ENCODE results near the gene NOP53.
"Not testable (repeated sequence)": the region's sequence is repeated elsewhere in the genome, so short reads cannot be mapped to it uniquely, and the experiment has no call there.

The NOP53 gene

GRCh38 chr19:47802521-47803043, 57.2 kb downstream of the NOP53 start:
- no peak for DNase-seq
- in situ Hi-C loops (cut with HindIII; ENCODE audit: low pct_ligation_motif_present, low sequenced_read_pairs) = no loop called here
- H3K27ac ChIP-seq = no peak overlapping the region
- TF ChIP-seq CTCF (IDR thresholded peaks at IDR 0.05; ENCODE audit: low read depth, low read length, missing control alignments) = no peak
- no peak overlapping the region for H3K4me3 ChIP-seq (ENCODE audit: low read depth, low read length)
- no peaks in the 10 kb centered on the region for H3K36me3 ChIP-seq (replicated peaks)
- H3K27me3 ChIP-seq (replicated peaks) = no peaks in the 10 kb centered on the region

DNA sequence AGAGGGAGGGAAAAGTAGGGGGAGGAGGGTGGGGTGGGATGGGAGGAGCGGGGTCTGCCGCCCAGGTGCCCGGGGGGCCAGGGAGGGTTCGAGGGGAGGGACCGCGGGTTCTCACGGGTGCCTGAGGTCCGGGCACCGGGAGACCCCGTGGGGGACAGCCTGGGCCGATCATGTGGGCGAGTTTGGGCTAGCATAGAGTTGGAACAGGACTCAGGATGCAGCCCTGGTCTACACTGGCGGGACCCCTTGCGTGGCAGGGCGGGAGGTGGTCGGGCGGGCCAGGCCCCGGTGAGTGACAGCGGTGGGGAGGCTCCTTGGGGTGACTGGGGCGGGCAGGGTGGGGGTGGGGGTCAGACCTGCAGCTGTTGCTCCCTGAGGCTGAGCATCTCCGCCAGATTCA, 57.8 kb downstream of the NOP53 start:
- DNase-seq; in situ Hi-C loops (cut with HindIII; ENCODE audit: low pct_ligation_motif_present, low sequenced_read_pairs); H3K36me3 ChIP-seq (replicated peaks); H3K4me3 ChIP-seq (ENCODE audit: low read depth, low read length); H3K27ac ChIP-seq; H3K27me3 ChIP-seq (replicated peaks): not testable (repeated sequence)

- DNase-seq; H3K36me3 ChIP-seq (replicated peaks); in situ Hi-C loops (cut with HindIII; ENCODE audit: low pct_ligation_motif_present, low sequenced_read_pairs); H3K27ac ChIP-seq; H3K27me3 ChIP-seq (replicated peaks); H3K4me3 ChIP-seq (ENCODE audit: low read depth, low read length): not testable (repeated sequence)
These were observed 58.3 kb downstream of the NOP53 start for GRCh38 chr19:47803671-47804070.

- H3K27ac ChIP-seq; in situ Hi-C loops (cut with HindIII; ENCODE audit: low pct_ligation_motif_present, low sequenced_read_pairs); DNase-seq; H3K4me3 ChIP-seq (ENCODE audit: low read depth, low read length); H3K27me3 ChIP-seq (replicated peaks); H3K36me3 ChIP-seq (replicated peaks): not testable (repeated sequence)
These were observed 59.1 kb downstream of the NOP53 start, which contains the start of gene TPRX1 for GRCh38 chr19:47804451-47804850. Gene TPRX1, minus strand, starts transcription at chr19:47804551. Its CDS starts 12 bp downstream, at chr19:47804539.

DNA sequence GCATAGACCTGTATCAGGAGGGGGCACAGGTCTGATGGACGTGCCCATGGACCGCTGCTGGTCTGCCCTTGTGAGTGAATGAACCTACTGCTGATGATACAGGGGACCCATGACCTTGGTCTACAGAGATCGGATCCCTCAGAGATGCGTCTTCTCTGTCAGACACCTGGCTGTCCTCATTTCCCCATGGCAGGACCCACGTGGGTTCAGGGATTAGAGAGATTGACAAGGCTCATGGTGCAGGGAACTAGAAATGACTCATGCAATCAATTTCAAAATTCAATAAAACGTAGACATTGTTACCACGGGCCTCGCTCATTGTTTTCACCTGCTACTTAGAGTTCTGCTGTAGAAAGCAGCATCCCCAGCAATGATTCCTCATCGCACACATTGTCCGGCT, 60.0 kb downstream of the NOP53 start:
- no peaks in the 10 kb centered on the region for H3K27me3 ChIP-seq (replicated peaks)
- no peaks in the 10 kb centered on the region for H3K36me3 ChIP-seq (replicated peaks)
- DNase-seq = no peak
- in situ Hi-C loops (cut with HindIII; ENCODE audit: low pct_ligation_motif_present, low sequenced_read_pairs) = no loop called here
- TF ChIP-seq CTCF (IDR thresholded peaks at IDR 0.05; ENCODE audit: low read depth, low read length, missing control alignments) = no peak
- H3K4me3 ChIP-seq (ENCODE audit: low read depth, low read length) = no peak overlapping the region
- H3K27ac ChIP-seq = no peak overlapping the region

DNA sequence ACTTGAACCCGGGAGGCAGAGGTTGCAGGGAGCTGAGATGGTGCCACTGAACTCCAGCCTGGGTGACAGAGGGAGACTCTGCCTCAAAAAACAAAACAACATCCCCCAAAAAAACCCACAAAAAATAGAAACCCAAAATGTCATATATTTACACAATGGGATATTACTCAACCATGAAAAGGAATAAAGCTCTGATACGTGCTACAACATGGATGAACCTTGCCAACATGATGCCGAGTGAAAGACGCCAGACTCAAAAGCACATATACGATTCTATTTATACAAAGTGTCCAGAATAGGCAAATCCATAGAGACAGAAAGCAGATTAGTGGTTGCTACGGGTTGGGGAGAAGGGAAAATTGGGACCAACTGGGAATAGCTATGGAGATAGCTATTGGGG, 61.1 kb downstream of the NOP53 start:
- in situ Hi-C loops (cut with HindIII; ENCODE audit: low pct_ligation_motif_present, low sequenced_read_pairs) = no loop called here
- no peak for DNase-seq
- Histone ChIP-seq H3K27me3 (replicated peaks) (no peaks in the 10 kb centered on the region), H3K36me3 (replicated peaks) (no peaks in the 10 kb centered on the region), H3K27ac (no peak overlapping the region), H3K4me3 (ENCODE audit: low read depth, low read length) (no peak overlapping the region)
- no peak for TF ChIP-seq CTCF (IDR thresholded peaks at IDR 0.05; ENCODE audit: low read depth, low read length, missing control alignments)

Measured in brain microvascular endothelial cell (primary cell).